Gastroesophageal sphincter (tissue), 3 donors: ENCODE measurements around the gene CEBPG.

ENCODE experiments used
- CTCF ChIP-seq, 4 experiments: fragments of 200-600 bp in 2 of 4; fragments of 450-650 bp in 2 of 4; sonication (generic) in 1 of 4; IDR thresholded peaks; one replicate each; pipeline ENCODE4 v1.5.1; 2017 to 2019; ENCODE audit warnings: antibody characterized with exemption in 4 of 4, mild to moderate bottlenecking in 2 of 4, moderate library complexity in 2 of 4
- POLR2AphosphoS5 ChIP-seq: sonication (generic); formaldehyde crosslinking; IDR thresholded peaks from one replicate; pipeline ENCODE4 v1.6.1; 2017; ENCODE audit warnings: antibody characterized with exemption

DNA sequence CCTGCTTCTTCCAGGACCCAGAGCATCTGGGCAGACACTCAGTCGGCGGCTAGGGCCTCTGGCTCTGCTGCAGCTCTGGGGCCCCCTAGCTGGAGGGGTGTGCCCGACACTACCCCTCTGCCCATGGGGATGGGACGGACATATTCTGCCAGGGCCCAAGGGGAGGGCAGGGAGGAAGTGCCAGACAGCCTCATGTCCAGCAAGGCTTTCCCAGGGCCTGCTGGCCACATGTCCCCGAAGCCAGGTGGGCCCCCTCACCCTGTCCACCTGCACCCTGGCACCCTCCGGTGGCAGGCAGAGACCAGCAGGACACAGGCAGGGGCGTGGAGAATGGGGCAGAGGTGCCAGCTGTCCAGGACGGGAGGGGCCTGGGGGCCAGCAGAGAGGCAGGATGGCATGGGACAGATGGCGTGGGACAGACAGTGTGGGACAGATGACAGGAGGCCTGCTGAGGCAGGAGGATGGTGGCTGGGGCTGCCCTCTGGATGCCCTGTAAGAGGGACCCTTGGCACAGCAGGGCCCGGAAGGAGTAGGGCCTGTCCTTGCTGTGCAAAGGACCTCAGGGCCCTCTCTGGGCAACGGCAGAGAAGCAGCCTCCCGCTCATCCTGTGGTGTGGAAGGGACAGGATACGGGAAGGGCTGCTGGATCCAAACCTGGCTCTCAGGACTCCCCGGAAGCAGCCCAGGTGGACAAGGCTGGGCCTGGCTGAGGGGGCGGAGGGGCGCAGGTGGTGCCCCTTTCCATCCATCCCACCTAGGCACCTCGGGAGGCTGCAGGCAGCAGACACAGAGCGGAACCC lies 29.1 kb downstream of the CEBPG start:
- no peak for TF ChIP-seq CTCF (IDR thresholded peaks at IDR 0.05)
- TF ChIP-seq POLR2AphosphoS5 = no peak
